Upper lobe of right lung (tissue), 1 donor: ENCODE measurements around the gene NACC2. TPM values are rescaled to one million over a fixed set of nuclear protein-coding genes. Genes with fewer than 3 reads are reported as not detected.

Source experiments
- ATAC-seq: fragments of 200-7000 bp; cut with Tn5 transposase; one replicate; pipeline ENCODE4 v1.9.1; 2020; ENCODE audit warnings: mild to moderate bottlenecking, moderate library complexity
- DNase-seq: peaks from one replicate; pipeline ENCODE4 v3.0.0-alpha.2; 2020
- H3K27ac ChIP-seq: fragments of 200-600 bp; one replicate; pipeline ENCODE4 v1.8.0; 2022
- H3K27me3 ChIP-seq: fragments of 200-600 bp; one replicate; pipeline ENCODE4 v1.8.0; 2022; ENCODE audit warnings: mild to moderate bottlenecking
- H3K36me3 ChIP-seq: fragments of 200-600 bp; one replicate; pipeline ENCODE4 v1.8.0; 2022
- H3K4me1 ChIP-seq: fragments of 200-600 bp; one replicate; pipeline ENCODE4 v1.8.0; 2022
- H3K4me3 ChIP-seq: fragments of 200-600 bp; one replicate; pipeline ENCODE4 v1.8.0; 2022; ENCODE audit warnings: mild to moderate bottlenecking
- H3K9me3 ChIP-seq: fragments of 200-600 bp; one replicate; pipeline ENCODE4 v1.8.0; 2022
- intact Hi-C: fragments of 100-400 bp; cut with DNase I; formaldehyde crosslinking; loops from one replicate; pipeline ENCODE4 v1.11.0; 2022
- total RNA-seq: library from RNA; stranded (reverse); fragmentation: NEBNext Ultra II Directional; extraction: Animal tissue kit (Norgen Biotek cat#: 25700); gene quantifications from one replicate; pipeline ENCODE4 v1.2.1, GENCODE V29; 2021
- TF ChIP-seq, protein P1 (sequence below): fragments of 200-600 bp; IDR thresholded peaks from one replicate; pipeline ENCODE4 v1.8.0; 2022; ENCODE audit warnings: antibody characterized with exemption
- donor health status: DM: no; HTN: yes; CAD: no; lungs with severe emphysema.

Gene NACC2
- total RNA-seq, 1 donor from 2014 or later = 33.5 TPM

DNA sequence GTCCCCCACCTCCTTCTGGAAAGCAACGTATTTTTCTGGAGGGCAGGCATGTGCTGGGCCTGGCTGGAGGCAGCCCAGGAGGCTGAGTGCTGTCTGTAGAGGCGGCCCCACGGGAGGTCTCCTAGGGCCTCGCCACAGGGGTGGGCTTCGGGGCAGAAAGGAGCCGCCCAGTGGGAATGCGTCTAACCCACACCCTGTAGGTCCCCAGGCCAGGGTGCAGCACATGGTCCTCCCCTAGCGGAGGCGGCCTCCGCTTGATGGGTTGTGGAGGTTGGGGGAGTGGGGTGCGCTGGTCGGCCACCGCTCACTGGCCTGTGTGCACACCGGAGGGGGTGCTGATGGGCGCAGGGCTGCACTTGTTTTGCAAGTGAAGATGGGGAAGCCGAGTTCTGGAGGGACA is 85.6 kb downstream of the NACC2 start:
- Histone ChIP-seq H3K36me3 (peaks cover 26% of the 10 kb centered on the region), H3K4me3 (no peak overlapping the region), H3K27me3 (no peaks in the 10 kb centered on the region), H3K27ac (peak overlapping the region; percentile 72), H3K9me3 (no peaks in the 10 kb centered on the region), H3K4me1 (peaks cover 24% of the 10 kb centered on the region)
- intact Hi-C loops = no loop called here
- ATAC-seq (no peak), DNase-seq (no peak)
- TF ChIP-seq, protein P1, sequence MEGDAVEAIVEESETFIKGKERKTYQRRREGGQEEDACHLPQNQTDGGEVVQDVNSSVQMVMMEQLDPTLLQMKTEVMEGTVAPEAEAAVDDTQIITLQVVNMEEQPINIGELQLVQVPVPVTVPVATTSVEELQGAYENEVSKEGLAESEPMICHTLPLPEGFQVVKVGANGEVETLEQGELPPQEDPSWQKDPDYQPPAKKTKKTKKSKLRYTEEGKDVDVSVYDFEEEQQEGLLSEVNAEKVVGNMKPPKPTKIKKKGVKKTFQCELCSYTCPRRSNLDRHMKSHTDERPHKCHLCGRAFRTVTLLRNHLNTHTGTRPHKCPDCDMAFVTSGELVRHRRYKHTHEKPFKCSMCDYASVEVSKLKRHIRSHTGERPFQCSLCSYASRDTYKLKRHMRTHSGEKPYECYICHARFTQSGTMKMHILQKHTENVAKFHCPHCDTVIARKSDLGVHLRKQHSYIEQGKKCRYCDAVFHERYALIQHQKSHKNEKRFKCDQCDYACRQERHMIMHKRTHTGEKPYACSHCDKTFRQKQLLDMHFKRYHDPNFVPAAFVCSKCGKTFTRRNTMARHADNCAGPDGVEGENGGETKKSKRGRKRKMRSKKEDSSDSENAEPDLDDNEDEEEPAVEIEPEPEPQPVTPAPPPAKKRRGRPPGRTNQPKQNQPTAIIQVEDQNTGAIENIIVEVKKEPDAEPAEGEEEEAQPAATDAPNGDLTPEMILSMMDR = no peak

DNA sequence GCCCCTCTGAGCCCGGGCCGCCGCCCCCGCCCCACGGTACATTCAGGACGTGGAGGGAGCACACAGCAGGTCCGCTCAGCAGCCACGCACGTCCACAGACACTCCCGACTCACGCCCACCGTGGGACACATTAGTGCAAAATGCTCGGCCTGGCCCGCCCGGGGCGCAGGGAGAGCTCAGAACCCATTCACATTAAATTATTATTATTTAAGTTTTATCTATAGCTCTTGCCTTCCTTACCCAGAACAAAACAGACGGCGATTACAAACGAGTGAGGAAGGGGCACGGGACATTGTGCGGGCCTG is 86.4 kb downstream of the NACC2 start:
- Histone ChIP-seq H3K4me1 (peaks cover 26% of the 10 kb centered on the region), H3K27me3 (no peaks in the 10 kb centered on the region), H3K36me3 (peaks cover 26% of the 10 kb centered on the region), H3K4me3 (no peak overlapping the region), H3K9me3 (no peaks in the 10 kb centered on the region), H3K27ac (peak overlapping the region; percentile 72)
- ATAC-seq (no peak), DNase-seq (no peak)
- TF ChIP-seq, protein P1 = no peak
- intact Hi-C loops = no loop called here

DNA sequence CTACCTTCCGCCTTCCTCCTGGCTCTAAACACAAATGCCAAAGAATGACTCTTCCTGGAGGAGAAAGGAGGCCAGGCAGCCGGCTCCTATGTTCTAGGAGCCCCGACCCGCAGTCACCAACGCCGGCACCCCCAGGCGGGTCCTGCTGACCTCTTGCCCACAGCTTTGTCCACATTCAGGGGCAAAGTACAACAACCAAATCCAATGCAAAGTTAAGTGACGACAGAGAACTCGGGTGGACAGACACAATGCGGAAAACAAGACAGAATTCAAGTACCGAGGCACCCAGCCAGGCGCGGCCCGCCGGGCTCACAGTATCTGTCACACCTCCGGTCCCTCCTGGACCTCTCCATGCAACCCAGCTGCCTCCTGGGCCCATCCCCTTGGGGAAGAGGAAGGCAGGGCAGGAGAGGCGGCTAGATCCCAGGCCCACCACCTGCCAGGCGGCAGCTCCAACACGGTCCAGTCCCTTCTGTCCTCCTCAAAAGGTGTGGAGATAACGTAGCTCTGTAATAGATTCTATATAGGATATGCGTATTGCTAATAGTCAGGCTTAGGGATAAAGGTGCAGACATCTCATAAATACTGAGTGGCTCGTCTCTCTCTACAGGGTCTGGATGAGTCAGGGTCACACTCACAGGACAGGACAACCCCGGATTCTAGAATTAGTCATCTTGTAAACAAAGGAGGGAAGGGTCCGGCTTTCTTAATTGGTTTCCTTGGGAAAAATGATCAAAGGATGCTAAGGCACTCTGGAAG is 87.0 kb downstream of the NACC2 start:
- Histone ChIP-seq H3K9me3 (no peaks in the 10 kb centered on the region), H3K4me3 (no peak overlapping the region), H3K4me1 (peaks cover 29% of the 10 kb centered on the region)

DNA sequence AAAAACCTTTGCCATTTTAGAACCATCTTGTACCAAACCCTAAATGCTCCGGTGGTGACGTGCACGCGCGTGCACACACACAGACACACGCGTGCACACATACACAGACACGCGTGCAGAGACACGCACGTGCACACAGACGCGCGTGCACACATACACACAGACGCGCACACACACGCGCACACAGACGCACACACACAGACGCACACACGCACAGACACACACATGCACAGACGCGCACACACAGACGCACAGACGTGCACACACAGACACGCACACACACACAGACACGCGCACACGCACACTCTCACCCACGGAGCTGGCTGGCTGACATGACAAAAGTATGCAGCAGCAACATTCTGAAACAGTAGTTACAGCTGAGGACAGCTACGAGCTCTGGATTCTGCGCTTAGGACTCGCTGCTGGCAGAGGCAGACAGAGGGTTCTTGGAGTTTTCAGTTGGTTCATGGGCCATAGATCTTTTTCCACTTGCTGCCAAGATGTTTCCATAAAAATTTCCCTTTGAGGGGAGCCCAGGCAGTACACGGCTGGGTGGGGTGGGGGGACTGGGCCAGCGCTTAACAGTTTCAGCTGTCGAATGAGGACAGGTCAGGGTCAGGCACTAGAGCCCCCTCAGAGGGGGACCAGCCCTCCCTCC is 87.7 kb downstream of the NACC2 start:
- Histone ChIP-seq H3K4me1 (peaks cover 25% of the 10 kb centered on the region), H3K4me3 (no peak overlapping the region), H3K27me3 (no peaks in the 10 kb centered on the region), H3K36me3 (peaks cover 17% of the 10 kb centered on the region), H3K9me3 (no peaks in the 10 kb centered on the region), H3K27ac (peak overlapping the region; percentile 72)
- intact Hi-C loops = no loop called here
- no peak for ATAC-seq
- no peak for DNase-seq
- TF ChIP-seq, protein P1 = no peak

More for the DNA sequence above, 87.0 kb downstream of the NACC2 start:
- H3K27ac ChIP-seq = peak overlapping the region; percentile 72
- TF ChIP-seq, protein P1 = no peak
- intact Hi-C loops = no loop called here
- H3K27me3 ChIP-seq = no peaks in the 10 kb centered on the region
- ATAC-seq (no peak), DNase-seq (no peak)
- H3K36me3 ChIP-seq = peaks cover 20% of the 10 kb centered on the region

DNA sequence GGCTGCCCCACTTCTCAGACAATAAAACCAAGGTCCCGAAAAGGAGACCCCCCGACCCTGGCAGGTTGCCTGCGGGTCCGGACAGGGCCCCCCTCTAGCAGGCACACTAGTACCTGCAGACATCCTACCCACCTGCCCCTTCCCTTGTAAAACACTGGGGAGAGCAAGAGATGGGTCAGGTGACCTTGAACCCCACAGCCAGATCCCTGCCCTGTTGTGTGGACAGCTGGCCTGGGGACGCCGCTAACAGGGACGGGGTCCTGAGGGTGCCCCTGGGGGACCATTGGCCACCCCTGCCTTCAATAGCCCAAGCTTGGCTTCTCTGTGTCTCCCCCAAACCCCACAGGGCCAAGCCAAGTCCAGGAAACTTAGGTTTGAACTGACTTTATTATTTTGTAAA is 88.9 kb downstream of the NACC2 start:
- H3K27me3 ChIP-seq = no peaks in the 10 kb centered on the region
- no peak overlapping the region for H3K27ac ChIP-seq
- no peak for ATAC-seq
- no peaks in the 10 kb centered on the region for H3K9me3 ChIP-seq
- H3K4me1 ChIP-seq = peaks cover 19% of the 10 kb centered on the region
- TF ChIP-seq, protein P1 = no peak
- intact Hi-C loops = no loop called here
- no peak overlapping the region for H3K4me3 ChIP-seq
- DNase-seq = no peak
- H3K36me3 ChIP-seq = peaks cover 11% of the 10 kb centered on the region
